Neural progenitor cell (in vitro differentiated cells): ENCODE data around the gene TNFRSF21.

Experiments
- CTCF ChIP-seq: fragments of 200-600 bp; sonication (generic); IDR thresholded peaks from 2 replicates; pipeline ENCODE4 v1.5.1; 2017; ENCODE audit warnings: antibody characterized with exemption, mild to moderate bottlenecking
- EZH2 ChIP-seq: fragments of 200-600 bp; sonication (generic); IDR thresholded peaks from 2 replicates; pipeline ENCODE4 v1.6.1; 2017; ENCODE audit warnings: antibody characterized with exemption, mild to moderate bottlenecking, moderate library complexity
- EZH2phosphoT487 ChIP-seq: fragments of 200-600 bp; sonication (generic); IDR thresholded peaks from 2 replicates; pipeline ENCODE4 v1.6.1; 2017; ENCODE audit warnings: antibody characterized with exemption

GRCh38 chr6:47197682-47198640 lies 111.7 kb downstream of the TNFRSF21 start:
- TF ChIP-seq CTCF (no peak), EZH2 (no peak), EZH2phosphoT487 (no peak)
